ENCODE data around the gene PDLIM3.

PDLIM3 gene

GRCh38 chr4:185570727-185571126, 35.4 kb upstream of the PDLIM3 start:
- H3K4me3 ChIP-seq (ENCODE audit: low read depth, low read length), result no peak overlapping the region
- H3K4me1 ChIP-seq (ENCODE audit: control insufficient read depth, insufficient read depth, low read length), result 0 out of 2 replicates have a peak, but pooled peaks cover 2% of the 10 kb centered on the region
- TF ChIP-seq ZSCAN30 (tag by site-specific recombination; IDR thresholded peaks at IDR 0.05) (no peak), KLF10 (tag by site-specific recombination; IDR thresholded peaks at IDR 0.05) (no peak), ZBTB49 (tag by site-specific recombination; IDR thresholded peaks at IDR 0.05; ENCODE audit: low read depth) (no peak), ZNF366 (tag by site-specific recombination; conservative IDR thresholded peaks at IDR 0.05) (no peak)
- TF ChIP-seq, protein P1, sequence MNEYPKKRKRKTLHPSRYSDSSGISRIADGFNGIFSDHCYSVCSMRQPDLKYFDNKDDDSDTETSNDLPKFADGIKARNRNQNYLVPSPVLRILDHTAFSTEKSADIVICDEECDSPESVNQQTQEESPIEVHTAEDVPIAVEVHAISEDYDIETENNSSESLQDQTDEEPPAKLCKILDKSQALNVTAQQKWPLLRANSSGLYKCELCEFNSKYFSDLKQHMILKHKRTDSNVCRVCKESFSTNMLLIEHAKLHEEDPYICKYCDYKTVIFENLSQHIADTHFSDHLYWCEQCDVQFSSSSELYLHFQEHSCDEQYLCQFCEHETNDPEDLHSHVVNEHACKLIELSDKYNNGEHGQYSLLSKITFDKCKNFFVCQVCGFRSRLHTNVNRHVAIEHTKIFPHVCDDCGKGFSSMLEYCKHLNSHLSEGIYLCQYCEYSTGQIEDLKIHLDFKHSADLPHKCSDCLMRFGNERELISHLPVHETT (tag by site-specific recombination; IDR thresholded peaks at IDR 0.05), result no peak
- H3K9me3 ChIP-seq (ENCODE audit: control insufficient read depth, insufficient read depth, low read depth, low read length), result no peaks in the 10 kb centered on the region
- CTCF ChIA-PET, result no interaction called here
- no peaks in the 10 kb centered on the region for H3K36me3 ChIP-seq (ENCODE audit: control insufficient read depth in 2 of 2, insufficient read depth in 1 of 2, low read length in 2 of 2)
- H3K27ac ChIP-seq (ENCODE audit: extremely low read depth, low read depth, low read length), result no peak overlapping the region
- POLR2A ChIA-PET, result no interaction called here

DNA sequence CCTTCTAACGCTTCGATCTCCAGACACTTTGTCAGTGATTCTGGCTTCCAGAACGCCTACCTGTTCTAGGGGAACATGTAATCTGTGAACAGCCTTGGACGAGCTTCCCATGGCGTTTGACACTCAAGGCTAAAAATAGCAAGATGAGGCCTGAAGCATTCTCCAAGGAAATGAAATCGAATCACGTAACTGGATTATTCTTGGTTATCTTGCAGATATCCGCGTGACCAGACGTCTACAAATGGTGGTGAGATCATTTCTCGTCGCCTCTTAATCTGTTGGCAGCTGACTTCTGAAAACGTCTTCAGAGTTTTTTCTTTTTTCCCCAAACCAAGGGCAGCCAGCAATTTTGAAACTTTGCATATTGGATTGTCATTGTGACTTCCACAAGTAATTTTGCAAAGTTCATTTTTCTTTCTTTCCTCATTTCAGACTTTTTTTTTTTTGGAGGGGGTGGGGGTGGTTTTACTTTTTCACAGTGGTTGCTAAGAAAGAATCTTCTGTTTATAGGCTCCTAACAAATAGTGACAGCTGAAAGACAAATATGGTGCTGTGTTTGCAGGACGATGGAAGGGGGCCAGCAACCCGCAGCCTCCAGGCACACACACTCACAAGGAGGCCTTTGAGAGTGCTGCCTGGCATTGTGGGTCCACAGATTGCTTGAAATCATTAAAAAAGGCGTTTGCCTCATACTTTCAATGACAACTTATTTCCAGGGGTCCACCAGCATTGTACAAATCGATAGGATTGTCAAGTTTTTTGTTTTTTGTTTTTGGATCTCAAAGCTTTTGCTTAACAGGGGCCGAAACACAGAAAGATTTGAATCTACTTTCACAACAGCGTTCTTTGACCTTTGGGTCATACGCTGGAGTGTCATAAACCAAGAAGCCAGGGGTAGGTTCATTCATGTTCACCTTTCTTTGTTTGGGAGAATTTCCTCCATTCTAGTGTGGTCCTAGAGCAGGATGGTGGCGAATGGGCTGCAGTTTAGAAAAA, 32.4 kb upstream of the PDLIM3 start:
- no peak overlapping the region for H3K27ac ChIP-seq (ENCODE audit: extremely low read depth, low read depth, low read length)
- TF ChIP-seq, protein P2, sequence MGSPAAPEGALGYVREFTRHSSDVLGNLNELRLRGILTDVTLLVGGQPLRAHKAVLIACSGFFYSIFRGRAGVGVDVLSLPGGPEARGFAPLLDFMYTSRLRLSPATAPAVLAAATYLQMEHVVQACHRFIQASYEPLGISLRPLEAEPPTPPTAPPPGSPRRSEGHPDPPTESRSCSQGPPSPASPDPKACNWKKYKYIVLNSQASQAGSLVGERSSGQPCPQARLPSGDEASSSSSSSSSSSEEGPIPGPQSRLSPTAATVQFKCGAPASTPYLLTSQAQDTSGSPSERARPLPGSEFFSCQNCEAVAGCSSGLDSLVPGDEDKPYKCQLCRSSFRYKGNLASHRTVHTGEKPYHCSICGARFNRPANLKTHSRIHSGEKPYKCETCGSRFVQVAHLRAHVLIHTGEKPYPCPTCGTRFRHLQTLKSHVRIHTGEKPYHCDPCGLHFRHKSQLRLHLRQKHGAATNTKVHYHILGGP (tag by site-specific recombination; IDR thresholded peaks at IDR 0.05), result no peak
- TF ChIP-seq ZNF701 (tag by site-specific recombination; IDR thresholded peaks at IDR 0.05) (no peak), ZNF549 (tag by site-specific recombination; IDR thresholded peaks at IDR 0.05) (no peak), ZNF148 (tag by site-specific recombination; IDR thresholded peaks at IDR 0.05; ENCODE audit: borderline replicate concordance) (no peak), KLF8 (tag by site-specific recombination; IDR thresholded peaks at IDR 0.05) (no peak), REPIN1 (tag by site-specific recombination; IDR thresholded peaks at IDR 0.05; ENCODE audit: low read depth) (no peak), SP2 (tag by site-specific recombination; IDR thresholded peaks at IDR 0.05) (no peak), ZNF19 (tag by site-specific recombination; IDR thresholded peaks at IDR 0.05; ENCODE audit: low read depth) (no peak), ZNF280D (tag by site-specific recombination; IDR thresholded peaks at IDR 0.05) (no peak), IKZF3 (tag by site-specific recombination; IDR thresholded peaks at IDR 0.05) (no peak), ZBTB48 (tag by site-specific recombination; IDR thresholded peaks at IDR 0.05) (no peak)
- TF ChIP-seq, protein P3, sequence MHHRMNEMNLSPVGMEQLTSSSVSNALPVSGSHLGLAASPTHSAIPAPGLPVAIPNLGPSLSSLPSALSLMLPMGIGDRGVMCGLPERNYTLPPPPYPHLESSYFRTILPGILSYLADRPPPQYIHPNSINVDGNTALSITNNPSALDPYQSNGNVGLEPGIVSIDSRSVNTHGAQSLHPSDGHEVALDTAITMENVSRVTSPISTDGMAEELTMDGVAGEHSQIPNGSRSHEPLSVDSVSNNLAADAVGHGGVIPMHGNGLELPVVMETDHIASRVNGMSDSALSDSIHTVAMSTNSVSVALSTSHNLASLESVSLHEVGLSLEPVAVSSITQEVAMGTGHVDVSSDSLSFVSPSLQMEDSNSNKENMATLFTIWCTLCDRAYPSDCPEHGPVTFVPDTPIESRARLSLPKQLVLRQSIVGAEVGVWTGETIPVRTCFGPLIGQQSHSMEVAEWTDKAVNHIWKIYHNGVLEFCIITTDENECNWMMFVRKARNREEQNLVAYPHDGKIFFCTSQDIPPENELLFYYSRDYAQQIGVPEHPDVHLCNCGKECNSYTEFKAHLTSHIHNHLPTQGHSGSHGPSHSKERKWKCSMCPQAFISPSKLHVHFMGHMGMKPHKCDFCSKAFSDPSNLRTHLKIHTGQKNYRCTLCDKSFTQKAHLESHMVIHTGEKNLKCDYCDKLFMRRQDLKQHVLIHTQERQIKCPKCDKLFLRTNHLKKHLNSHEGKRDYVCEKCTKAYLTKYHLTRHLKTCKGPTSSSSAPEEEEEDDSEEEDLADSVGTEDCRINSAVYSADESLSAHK (tag by site-specific recombination; IDR thresholded peaks at IDR 0.05), result no peak

More for the DNA sequence above, 32.4 kb upstream of the PDLIM3 start:
- H3K9me3 ChIP-seq (ENCODE audit: control insufficient read depth, insufficient read depth, low read depth, low read length), result no peaks in the 10 kb centered on the region
- no peak overlapping the region for H3K4me3 ChIP-seq (ENCODE audit: low read depth, low read length)
- POLR2A ChIA-PET, result interaction anchor here (1.3 kb wide), 1 partner anchor 32 kb away, joined by 5 read pairs; the partner anchor contains the start of gene PDLIM3
- CTCF ChIA-PET, result interaction anchor here (0.6 to 0.7 kb wide), 2 partner anchors 36 to 48 kb away, joined by 3 read pairs; no protein-coding TSS in a partner anchor
- H3K4me1 ChIP-seq (ENCODE audit: control insufficient read depth, insufficient read depth, low read length), result no peaks in the 10 kb centered on the region
- no peaks in the 10 kb centered on the region for H3K36me3 ChIP-seq (ENCODE audit: control insufficient read depth in 2 of 2, insufficient read depth in 1 of 2, low read length in 2 of 2)

Measured in HEK293 (cell line).